SW 1271 (cell line): ENCODE results near the gene EEF1A1.
"Not testable (repeated sequence)": the region's sequence is repeated elsewhere in the genome, so short reads cannot be mapped to it uniquely, and the experiment has no call there.

Source experiments
- DNase-seq, 2 experiments: peaks; one replicate each; lab custom pipeline; 2025; lab: John Stamatoyannopoulos, UW

Gene EEF1A1

DNA sequence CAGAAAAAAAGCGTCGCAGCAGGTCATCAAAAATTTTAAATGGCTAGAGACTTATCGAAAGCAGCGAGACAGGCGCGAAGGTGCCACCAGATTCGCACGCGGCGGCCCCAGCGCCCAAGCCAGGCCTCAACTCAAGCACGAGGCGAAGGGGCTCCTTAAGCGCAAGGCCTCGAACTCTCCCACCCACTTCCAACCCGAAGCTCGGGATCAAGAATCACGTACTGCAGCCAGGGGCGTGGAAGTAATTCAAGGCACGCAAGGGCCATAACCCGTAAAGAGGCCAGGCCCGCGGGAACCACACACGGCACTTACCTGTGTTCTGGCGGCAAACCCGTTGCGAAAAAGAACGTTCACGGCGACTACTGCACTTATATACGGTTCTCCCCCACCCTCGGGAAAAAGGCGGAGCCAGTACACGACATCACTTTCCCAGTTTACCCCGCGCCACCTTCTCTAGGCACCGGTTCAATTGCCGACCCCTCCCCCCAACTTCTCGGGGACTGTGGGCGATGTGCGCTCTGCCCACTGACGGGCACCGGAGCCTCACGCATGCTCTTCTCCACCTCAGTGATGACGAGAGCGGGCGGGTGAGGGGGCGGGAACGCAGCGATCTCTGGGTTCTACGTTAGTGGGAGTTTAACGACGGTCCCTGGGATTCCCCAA is at the start of gene EEF1A1:
Gene EEF1A1 (minus strand): TSS at position 345 of the 663 bp plus-strand sequence. CDS start 1,006 bp downstream, outside the sequence.
- DNase-seq, result peak; percentile 98 to 99

DNA sequence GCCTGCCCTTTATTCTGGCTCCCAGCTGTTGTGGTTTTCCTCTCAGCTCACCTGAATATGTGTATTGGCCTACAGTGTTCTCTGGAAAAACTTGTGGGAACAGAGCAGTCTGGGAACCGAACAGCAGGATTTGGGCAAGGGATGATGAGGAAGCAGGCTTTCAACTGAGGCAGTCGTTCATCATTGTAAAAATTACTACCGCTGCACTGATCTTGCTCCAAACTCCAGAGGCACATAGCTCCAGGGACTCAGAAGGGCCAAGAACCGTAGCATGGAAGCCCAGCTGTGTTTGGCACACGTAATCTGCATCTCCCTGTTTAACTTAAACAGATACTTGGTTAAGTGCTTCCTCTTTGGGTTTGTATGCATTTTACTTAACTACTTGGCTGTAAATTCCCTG is 48.3 kb upstream of the EEF1A1 start:
- no peak for DNase-seq

- DNase-seq, result peak in 1 of 2 experiments; percentile 14
Observed at GRCh38 chr6:73566954-73567591, 46.2 kb upstream of the EEF1A1 start.

DNA sequence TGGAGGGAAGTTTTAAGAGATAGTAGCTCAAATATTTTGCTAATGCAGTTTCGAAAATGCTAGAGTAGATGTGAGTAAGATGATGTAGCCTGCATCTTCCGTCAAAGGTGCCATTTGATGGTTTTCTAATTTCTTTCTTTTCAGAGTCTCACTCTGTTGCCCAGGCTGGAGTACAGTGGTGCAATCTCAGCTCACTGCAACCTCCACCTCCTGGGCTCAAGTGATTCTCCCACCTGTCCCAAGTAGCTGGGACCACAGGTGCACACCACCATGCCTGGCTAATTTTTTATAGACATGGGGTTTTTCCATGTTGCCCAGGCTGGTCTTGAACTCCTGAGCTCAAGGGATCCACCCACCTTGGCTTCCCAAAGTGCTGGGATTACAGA is 45.6 kb upstream of the EEF1A1 start:
- not testable (repeated sequence) for DNase-seq

GRCh38 chr6:73565767-73566485 is 45.1 kb upstream of the EEF1A1 start:
- DNase-seq, result peak in 1 of 2 experiments; percentile 27

DNA sequence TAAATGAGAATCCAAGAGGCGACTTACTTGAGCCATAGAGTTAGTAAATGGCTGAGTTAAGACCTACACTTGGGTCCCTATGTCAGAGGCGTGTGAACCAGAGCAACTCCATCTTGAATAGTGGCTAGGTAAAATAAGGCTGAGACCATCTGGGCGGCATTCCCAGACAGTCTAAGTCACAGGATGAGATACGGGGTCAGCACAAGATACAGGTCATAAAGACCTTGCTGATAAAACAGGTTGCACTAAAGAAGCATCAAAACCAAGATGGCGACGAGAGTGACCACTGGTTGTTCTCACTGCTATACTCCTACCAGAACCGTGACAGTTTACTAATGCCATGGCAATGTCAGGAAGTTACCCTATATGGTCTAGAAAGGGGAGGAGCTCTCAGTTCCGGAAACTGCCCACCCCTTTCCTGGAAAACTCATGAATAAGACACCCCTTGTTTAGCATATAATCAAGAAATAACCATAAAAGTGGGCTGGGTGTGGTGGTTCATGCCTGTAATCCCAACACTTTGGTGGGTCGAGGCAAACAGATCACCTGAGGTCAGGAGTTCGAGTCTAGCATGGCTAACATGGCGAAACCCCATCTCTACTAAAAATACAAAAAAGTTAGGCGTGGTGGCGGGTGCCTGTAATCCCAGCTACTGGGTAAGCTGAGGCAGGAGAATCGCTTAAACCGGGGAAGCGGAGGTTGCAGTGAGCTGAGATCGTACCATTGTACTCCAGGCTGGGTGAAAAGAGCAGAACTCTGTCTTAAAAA is 43.9 kb upstream of the EEF1A1 start:
- DNase-seq, result no peak

- DNase-seq, result no peak
Observed at GRCh38 chr6:73562558-73562957, 41.7 kb upstream of the EEF1A1 start.

GRCh38 chr6:73560853-73561407 is 40.1 kb upstream of the EEF1A1 start:
- DNase-seq, result no peak

GRCh38 chr6:73560182-73560732 is 39.4 kb upstream of the EEF1A1 start:
- no peak for DNase-seq

- not testable (repeated sequence) for DNase-seq
Observed at GRCh38 chr6:73559399-73559794, 38.6 kb upstream of the EEF1A1 start.

DNA sequence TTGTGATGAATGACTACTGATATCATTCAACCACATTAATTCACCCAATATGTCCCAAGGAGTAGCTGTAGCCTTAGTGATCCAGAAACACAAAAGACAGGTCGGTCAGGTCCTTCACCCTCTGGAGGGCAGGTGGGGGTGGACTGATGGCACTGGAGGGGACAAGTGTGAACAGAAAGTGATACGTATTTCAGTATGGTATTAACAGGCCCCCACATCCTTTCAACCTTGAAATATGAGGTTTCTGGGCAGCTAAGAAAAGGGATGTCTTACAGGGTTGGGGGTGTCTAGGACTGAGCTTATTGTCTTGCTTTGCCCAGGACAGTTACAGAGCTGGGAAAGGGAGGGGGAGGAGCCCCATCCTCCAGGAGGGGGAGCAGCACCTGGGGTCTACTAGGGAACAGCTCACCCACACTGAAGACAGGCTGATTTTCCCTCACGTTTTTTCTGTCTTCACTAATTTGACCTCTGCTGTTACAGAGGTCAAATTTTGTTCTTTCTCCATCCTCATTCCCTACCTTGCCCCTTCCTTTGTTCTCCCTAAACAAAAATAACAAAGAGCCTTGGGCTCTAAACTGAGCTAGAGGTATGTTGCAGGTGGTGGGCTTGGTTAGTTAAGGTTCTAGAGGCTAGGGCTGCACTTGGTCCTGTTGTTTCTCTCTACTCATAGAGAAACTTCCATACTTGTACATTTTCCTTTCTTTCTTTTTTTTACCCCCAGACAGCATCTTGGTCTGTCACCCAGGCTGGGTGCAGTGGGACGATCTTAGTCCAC is 38.0 kb upstream of the EEF1A1 start:
- DNase-seq, result no peak

DNA sequence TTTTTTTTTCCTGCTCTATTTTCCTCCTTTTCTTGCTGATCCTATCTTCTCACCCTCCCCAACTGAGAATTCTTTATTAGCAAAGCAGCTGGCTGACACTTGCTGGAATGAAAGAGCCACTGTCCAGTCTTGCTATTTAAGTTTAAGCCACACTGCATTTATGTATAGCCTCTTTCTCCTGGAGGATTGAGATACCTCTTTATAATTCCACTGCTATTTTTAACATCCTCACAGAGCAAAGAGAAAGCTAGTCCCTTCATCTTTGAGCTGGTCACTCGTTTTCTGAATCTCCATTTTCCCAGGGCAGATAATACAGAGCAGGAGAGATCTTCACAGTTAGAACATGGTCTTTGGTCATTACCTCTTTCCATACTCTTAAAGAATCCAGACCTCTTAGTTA is 36.0 kb upstream of the EEF1A1 start:
- no peak for DNase-seq

DNA sequence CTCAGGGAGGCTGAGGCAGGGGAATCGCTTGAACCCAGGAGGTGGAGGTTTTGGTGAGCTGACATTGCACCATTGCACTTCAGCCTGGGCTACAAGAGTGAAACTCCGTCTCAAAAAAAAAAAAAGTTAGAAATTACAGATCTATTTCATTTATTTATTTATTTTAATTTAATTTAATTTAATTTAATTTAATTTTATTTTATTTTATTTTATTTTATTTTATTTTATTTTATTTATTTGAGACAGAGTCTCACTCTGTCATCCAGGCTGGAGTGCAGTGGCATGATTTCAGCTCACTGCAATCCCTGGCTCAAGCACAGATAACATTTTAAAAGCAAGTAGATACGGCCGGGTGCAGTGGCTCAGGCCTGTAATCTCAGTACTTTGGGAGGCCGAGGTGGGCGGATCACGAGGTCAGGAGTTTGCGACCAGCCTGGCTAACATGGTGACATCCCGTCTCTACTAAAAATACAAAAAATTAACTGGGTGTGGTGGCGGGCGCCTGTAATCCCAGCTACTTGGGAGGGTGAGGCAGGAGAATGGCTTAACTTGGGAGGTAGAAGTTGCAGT is 34.6 kb upstream of the EEF1A1 start:
- DNase-seq, result not testable (repeated sequence)

DNA sequence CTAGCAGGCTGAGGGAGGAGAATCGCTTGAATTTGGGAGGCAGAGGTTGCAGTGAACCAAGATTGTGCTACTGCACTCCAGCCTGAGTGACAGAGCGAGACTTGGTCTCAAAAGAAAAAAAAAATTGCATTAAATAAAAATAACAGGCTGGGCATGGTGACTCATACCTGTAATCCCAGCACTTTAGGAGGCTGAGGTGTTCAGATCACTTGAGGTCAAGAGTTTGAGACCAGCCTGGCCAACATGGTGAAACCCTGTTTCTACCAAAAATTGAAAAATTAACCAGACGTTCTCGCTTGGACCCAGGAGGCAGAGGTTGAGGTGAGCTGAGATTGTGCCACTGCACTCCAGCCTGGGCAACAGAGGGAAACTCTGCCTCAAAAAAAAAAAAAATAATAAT is 30.3 kb upstream of the EEF1A1 start:
- DNase-seq, result not testable (repeated sequence)

- DNase-seq, result no peak
Observed at GRCh38 chr6:73548458-73549446, 27.9 kb upstream of the EEF1A1 start.

GRCh38 chr6:73547036-73547435 is 26.2 kb upstream of the EEF1A1 start:
- DNase-seq, result no peak

DNA sequence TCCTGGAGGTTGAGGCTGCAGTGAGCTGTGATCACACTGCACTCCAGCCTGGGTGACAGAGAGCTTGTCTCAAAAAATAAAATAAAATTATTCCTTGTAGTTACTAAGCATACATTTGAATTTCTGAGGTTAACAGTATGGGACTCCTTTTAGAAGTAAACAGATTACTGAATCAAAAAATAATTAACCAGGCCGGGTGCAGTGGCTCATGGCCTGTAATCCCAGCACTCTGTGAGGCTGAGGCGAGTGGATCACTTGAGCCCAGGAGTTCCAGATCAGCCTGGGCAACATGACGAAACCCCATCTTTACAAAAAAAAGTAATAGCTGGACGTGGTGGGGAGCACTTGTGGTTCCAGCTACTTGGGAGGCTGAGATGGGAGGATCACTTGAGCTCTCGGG is 22.1 kb upstream of the EEF1A1 start:
- DNase-seq, result no peak

GRCh38 chr6:73542481-73542880 is 21.6 kb upstream of the EEF1A1 start:
- not testable (repeated sequence) for DNase-seq

DNA sequence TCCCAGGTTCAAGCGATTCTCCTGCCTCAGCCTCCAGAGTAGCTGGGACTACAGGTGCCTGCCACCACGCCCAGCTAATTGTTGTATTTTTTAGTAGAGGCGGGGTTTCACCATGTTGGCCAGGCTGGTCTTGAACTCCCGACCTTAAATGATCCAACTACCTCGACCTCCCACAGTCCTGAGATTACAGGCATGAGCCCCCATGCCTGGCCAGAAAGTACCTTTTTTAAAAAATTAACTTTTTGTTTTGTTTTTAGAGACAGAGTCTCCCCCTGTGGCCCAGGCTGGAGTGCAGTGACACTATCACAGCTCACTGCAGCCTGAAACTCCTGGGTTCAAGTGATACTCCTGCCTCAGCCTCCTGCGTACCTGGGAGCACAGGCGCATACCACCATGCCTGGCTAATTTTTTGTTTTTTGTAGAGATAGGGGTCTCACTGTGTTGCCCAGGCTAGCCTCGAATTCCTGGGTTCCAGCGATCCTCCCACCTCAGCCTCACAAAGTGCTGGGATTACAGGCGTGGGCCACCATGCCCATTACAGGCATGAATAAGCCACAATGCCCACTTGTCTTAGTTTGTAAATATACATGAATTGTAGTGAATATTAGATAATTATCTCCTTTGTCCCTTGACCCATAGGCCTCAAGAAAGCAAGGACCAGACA is 17.4 kb upstream of the EEF1A1 start:
- DNase-seq, result no peak
